HG03558 (cell line): Measurements from ENCODE around the gene OSBP2.

ENCODE experiments used
- ATAC-seq: cut with Tn5 transposase; IDR thresholded peaks from one replicate; pipeline ENCODE4 v1.9.1; 2021; ENCODE audit warnings: moderate number of reproducible peaks; ENCODE audit not compliant: unreplicated experiment; ENCODE audit errors: extremely low read depth

Gene OSBP2

DNA sequence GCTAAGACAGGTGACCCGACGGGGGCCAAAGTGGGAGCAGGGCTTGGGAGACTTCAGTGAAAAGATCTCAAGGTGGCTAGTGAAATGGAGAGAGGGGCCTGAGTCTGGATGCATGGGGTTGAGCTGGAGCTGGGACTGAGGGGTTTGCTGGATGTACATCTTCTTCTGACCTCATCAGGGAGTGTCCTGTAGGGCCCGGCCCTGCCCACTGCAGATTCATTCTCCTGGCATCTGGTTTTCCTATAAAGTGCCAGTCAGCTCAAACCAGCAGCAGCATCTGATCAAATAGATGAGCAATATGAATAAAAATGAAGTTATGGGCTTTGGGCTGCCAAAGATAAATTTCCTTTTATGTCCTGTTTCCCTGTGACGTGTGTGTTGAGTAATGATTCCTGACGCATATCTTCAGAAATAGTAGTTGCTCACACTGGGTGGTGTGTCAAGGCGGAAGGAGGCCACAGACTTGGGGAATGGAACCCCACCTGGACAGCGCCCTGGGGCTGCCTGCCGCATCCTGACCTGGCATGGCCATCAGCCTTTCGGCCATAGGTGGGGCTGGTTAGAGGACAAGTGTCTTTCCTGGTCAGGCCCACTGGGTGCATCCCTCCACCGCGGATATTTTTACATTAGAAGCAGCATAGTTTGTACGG is 135.4 kb downstream of the OSBP2 start:
- no peak for ATAC-seq

DNA sequence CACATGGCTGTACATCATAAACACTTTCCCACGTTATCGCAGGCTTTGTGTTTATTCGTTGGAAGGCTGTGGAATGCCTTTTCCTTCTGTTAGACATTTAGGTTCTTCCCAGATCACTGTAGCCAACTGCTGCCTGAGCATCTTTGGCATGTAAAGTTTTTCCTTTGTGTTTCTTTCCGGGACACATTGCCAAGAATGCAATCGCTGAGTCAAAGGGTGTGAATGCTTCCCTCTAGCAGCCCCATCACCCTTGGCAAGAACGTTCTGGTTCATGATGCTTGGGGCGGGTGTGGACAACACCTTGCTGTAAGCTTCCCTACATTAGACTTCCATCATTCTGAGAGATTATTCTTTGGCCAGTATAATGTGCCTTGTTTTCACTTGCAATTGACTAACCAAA is 136.2 kb downstream of the OSBP2 start:
- ATAC-seq, result no peak

DNA sequence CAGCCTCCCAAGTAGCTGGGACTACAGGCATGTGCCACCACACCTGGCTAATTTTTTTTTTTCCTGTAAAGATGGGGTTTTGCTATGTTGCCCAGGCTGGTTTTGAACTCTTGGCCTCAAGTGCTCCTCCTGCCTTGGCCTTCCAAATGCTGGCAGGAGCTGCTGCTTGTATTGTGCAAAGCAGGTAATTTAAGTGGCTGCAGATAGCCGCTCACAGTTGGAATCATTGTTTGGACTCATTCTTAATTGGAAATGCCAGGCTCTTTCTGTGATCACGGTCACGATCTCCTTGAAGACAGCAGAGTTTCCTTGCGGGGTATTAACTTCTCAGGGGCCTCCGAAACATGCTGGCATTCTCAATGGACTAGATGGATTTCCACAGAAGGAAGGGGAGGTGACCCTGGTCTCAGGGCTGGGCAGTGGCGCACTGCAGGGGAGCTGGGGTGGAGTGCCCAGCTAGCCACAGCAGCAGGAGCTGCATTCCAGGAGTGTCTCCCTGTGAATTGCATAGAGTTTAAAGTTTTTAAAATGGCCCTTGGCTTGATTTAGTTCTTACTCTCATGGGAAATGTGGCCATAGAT is 137.8 kb downstream of the OSBP2 start:
- no peak for ATAC-seq

DNA sequence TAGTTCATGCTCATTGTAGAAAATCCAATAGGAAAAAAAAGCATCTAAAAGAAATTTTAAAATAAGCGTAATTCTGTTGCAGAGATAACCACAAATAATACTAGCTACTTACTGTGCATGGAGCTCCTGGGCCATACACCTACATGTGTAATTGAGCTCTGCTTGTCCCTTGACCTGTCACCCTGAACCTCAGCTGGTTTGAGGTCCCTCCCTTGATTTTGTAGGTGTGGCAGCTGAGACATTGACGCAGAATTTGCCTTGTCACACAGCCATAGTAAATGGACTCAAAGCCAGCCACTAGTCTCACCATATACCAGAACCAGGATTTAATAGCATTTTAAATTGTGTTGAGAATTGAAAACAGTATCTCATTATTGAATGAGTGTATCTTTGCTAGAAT is 138.6 kb downstream of the OSBP2 start:
- no peak for ATAC-seq

DNA sequence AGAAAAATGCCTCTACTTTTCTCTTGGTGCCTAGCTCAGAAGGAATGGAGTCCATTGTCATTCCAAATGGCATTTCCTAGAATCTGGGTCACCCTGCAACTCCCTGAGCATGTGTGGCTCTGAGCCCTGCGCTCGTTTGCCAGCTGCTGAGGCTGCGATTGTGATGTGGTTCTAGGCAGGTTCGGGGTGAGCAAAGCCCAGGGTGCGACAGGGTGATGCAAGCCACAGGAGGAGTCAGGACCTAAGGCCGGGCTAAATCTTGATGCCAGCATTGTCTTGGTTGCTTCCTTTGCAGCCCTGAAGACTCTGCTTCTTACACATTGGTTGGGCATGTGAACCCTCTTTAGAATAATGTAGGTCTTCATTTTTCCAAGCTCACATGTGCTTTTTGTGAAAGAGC is 142.9 kb downstream of the OSBP2 start:
- no peak for ATAC-seq

DNA sequence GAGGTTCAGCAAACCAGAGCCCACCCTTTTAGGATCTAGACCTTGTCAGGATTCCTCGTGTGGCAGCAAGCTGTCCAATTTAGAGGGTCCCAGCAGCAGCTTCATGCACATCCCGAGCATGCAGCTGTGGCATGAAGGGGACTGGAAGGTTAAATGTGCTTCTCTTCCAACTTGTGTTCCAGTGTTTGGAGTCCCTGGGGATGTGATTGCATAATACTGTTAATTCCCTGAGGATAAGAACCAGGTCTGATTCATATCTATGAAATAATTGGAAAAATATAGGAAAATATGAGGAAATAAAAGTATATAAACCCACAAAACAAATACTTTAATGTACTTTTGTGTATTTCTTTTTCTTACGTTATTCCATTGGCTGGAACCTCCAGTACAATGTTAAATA is 143.4 kb downstream of the OSBP2 start:
- no peak for ATAC-seq

DNA sequence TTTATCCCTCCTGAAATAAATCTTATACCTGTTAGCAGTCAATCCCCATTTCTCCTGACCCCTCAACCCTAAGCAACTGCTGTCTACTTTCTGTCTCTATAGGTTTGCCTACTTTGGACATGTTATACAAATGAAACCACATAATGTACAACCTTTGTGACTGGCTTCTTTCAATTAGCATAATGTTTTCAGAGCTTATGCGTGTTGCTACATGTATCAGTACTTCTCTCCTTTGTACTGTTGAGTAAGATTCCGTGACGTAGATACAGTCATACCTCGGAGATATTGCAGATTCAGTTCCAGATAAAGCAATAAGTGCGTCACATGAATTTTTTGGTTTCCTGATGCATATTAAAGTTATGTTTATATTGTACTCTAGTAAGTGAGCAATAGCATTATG is 146.6 kb downstream of the OSBP2 start:
- ATAC-seq, result no peak

DNA sequence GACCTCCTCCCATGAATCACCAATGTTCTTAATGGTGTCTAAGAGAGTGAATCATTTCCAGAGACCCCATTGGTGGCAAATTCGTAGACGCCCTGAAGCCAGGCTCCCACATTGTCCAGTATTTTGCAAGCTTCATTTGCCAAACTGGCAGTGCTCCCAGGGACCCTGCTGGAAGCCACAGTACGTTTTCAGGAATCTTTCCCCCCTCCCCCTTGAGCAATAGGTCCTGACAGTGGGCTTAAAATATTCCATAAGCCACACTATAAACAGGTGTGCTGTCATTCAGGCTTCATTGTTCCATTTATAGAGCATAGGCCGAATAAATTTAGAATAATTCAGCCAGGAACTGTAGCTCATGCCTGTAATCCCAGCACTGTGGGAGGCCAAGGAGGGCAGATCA is 148.6 kb downstream of the OSBP2 start:
- ATAC-seq, result no peak

DNA sequence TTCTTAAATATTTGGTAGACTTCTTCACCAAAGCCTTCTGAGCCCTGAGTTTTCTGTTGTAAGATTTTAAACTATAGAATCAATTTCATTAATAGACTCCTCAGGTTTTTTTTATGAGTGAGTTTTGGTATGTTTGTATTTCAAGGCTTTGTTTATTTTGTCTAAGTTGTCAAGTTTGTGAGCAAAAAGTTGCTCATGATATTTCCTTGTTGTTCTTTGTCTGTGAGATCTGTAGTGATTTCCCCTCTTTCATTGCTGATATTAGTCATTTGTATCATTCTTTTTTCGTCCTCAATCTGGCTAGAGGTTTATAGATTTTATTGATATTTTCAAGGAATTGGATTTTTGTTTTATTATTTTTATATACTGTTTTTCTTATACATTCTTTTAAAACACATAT is 152.9 kb downstream of the OSBP2 start:
- ATAC-seq, result no peak

DNA sequence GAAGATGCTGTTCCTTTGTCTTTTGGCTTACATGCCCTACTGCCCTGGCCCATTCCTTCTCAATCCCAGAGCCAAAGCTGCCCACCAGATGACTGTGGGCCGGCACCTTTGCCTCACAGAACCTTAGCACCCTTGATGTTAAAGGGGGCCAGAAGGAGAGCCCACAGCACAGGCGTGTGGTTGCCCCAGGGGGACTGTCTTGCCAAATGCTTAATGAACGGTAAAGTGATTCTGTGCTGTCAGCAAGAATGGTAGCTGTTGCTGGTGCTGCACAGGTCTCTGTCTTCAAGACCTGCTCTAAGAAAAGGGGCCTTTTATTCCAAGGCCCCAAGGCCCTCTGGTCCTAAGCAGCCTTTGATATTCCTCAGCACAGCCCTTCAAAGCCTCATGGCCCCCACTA is 160.6 kb downstream of the OSBP2 start:
- ATAC-seq, result no peak

DNA sequence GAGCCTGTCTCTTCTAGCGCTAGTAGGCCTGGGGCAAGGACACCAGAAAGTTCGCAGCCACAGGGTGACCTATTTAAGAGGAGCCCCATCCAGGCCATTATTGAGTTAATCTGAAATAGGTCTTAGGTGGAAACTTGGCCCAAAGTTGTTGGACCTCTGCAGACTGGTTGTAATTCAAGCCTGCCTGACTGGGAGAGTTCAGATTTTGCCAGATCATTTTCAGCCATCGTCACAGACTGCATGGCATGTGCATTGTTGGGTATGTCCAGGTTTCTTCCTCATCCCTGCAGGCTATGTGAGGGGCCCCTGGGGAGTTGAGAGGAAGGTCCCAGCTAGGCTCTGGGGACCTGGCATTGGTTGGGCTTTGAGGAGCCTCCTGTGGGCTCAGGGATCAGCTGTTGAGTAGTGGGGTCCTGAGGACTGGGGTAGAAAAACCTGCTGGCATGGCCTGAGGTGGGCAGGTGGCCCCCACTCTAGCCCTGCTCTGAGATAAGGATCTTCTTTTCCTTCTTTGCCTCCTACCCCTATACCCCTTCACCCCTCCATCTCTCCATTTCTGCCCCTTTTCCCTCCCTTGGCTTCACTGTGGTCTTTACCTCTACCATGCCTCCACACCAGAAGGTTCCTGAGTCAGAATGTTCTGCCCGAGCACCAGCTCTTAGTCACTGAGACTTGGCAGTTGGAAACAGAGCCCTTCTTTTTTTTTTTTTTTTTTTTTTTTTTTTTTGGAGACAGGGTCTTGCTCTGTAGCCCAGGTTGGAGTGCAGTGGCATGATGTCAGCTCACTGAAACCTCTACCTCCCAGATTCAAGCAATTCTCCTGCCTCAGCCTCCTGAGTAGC is 161.2 kb downstream of the OSBP2 start:
- no peak for ATAC-seq

DNA sequence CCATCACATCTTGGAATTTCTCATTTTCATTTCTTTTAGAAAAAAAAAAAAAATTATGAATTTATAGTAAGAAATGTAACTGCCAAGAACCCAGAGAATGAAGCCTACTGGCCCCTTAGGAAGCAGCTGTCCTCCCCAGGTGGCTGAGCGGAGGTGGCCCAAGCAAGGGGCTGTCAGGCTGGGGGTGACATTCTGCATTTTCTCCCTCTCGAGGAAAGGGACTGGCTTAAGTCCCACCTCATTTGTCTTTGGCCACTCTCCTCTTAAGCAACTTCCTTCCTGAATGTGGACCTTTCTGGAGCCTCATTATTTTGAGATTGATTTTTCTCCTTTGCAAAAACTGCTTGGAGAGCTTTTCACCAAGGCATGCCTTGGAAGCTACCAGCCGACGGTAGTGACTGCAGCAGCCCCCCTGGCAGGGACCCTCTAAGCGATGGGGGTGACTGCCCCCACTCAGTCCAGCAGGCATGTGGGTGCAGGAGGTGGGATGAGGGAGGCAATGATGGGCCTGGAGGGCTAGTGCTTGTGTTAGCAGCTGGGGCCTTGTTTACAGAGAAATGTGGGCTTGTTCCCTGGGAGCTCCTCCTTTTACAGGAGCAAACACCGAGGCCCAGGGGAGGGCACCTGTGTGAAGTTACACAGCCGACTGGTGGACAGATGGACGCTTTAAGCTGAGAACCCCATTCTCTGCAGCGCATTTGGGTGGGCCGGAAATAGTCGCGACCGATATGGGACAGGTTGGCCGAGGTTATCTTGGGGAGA is 162.2 kb downstream of the OSBP2 start:
- ATAC-seq, result no peak

DNA sequence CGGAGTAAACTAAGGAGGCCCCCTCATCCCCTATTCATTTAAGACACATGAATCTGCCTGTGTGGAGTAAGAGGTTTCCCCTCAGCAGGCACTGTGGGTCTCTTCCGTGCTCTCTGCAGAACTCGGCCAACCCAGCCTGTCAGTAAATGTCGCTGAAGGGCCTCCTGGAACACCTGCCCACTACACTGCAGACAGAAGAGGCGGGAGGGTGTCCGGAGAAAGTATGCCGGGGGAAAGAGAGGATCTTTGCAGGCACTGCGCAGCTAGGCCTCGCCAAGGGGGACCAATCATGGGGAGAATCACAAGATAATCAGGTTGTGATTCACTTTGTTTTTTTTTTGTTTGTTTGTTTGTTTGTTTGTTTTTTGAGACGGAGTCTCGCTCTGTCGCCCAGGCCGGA is 163.1 kb downstream of the OSBP2 start:
- no peak for ATAC-seq

DNA sequence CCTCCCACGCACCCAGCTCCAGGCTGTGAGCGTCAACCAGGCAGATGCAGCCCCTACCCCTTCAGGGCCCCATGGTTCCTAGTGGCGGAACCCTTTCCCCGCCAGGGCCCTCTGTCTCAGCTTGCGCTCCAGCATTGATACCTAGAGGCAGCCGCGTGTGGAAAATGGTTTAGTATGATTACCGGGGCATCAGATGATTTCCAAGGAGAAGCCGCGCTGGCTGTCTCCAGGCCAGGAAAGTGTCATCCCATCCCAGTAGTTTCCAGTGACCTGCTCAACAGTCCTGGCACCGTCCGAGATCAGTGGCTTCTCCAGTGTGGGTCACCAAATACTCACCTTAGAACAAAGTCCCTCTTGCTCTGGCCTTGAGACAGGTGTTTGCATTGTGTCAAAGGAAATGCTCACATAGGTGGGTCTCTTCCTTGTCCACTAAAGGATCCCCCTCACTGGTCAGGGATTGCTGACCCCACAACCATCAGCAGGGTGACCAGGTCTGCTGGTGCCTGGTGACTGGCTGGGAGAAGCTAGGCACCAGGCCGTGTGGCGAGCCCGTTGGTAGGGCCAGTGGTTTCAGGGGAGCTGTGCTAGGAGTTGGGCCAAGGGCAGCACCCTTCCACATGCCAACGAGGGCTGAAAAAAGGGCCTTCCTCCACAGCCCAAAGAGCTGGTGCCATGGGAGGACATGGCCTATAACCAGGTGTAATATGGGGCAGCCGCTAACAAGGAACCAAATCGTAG is 164.5 kb downstream of the OSBP2 start:
- ATAC-seq, result no peak

DNA sequence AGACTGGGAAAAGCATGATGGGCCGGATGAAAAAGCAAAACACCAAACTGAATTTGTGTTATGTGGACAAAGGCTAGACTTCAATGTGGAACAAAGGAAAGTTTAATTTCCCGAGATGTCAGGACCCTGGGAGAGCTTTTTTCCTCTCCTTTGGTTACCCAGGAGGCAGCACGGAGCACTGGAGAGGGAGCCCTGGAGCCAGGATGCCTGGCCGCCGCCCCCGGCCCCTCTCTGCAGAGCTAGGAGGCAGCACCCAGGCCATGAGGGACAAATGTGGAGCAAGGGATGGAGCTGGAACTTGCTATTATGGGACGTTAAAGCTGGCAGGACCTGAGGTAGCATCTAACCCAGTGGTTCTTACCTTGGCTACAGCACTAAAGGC is 165.0 kb downstream of the OSBP2 start:
- ATAC-seq, result no peak

DNA sequence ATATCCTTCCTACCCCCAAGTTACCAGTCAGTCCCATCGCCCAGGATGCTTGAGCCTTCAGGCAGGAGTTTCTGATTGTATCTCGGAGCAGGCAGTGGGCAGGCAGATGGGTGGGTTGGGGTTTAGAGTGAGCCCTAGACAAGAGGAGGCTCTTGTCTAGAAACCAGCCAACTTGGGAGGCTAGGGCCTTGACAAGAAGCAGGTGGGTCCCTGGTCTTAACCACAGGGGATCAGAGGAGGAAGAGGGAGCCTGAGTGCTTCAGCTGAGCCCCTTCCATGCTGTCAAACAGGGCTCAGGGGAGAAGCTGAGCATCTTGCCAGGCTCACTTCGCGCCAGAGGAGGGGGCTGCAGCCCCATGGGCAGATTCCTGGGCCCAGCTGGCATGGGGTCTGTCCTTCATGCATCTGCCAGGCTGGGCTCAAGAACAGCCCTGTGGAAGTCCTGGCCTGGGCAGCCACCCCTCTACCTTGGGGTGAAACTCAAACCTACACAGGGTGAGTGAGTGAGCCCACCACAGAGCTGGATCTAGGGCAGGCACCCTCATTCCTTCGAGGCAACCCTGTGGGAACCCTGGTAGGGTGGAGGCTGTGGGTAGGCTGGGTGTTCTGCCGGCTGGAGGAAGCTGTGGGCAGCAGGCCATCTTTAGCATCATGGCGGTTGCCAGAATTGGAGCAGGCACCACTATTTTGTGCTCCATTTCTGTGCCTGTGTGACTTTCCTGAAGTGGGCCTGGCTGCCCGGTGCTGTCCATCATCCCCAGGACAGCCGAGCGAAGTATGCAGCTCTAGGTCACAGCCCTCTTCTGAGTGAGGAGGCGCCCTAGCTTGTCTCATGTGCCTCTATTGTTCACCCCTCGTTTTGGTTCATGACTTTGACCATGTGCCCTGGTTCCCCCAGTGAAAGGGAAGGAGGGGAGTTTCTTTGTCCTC is 165.8 kb downstream of the OSBP2 start:
- ATAC-seq, result no peak

DNA sequence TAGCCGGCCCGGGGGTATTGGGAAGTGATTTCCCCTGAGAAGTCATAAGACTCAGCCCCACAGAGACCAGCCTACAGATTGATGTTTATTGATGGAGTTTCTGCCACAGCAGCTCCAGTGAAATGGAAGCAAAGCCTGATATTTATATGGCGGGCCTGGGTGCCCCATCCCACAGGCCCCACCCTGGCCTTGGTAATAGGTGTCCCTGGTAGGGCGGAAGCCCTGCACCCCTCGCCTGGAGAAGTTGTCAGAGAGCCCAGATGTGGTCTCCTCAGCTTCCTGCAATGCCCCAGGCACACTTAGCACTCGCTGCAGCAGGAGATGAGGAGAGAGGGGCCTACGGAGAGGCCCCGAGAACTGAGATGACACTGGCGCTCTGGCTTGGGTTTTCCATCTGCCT is 166.5 kb downstream of the OSBP2 start:
- ATAC-seq, result no peak

DNA sequence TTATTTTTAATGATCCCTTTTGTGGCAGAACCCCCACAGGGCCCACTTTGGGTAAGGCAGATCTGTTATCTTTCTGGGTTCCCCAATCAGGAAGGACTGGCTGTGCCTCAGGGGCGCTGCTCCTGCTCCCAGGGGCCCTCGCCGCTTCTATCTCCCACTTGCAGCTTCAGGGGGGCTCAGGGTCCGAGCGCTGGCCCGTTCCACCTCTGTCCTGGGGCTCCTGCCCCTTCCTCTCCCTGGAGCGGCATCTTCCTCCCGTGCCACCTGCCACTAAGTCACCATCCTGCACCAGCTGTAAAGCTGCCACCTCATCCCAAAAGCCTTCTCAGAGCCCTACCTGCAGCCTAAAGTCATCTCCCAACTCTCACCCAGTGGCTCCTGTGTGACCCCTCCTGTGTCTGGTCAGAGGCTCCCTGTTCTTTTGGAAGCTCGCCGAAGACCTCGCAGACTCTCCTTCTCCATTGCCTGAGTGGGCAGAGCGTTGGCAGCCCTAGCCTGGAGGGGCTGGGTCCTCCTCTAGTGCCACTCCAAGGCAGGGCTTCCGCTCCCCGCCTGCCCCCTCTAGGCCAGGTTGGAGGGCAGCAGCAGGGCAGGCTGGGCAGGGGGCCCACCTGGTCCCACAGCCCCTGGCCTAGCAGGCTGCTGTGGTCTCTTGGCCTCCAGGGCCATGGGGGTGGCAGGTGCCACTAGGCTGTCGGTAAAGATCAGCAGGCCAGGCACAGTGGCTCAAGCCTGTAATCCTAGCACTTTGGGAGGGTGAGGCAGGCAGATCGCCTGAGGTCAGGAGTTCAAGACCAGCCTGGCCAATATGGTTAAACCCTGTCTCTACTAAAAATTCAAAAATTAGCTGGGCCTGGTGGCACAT is 167.2 kb downstream of the OSBP2 start:
- ATAC-seq, result no peak
